T-helper 2 cell (primary cell): Measurements from ENCODE around the gene CORO7.

Source experiments
- DNase-seq, 5 experiments: peaks; one replicate each; pipeline versions ENCODE4 v3.0.0 to v3.0.0-alpha.2; 2012 to 2022
- total RNA-seq, 2 donors: gene quantifications; one replicate each; lab custom pipeline; 2026; lab: John Stamatoyannopoulos, UW

The CORO7 gene
- total RNA-seq = 105 to 251 reads per million in 2 donors

DNA sequence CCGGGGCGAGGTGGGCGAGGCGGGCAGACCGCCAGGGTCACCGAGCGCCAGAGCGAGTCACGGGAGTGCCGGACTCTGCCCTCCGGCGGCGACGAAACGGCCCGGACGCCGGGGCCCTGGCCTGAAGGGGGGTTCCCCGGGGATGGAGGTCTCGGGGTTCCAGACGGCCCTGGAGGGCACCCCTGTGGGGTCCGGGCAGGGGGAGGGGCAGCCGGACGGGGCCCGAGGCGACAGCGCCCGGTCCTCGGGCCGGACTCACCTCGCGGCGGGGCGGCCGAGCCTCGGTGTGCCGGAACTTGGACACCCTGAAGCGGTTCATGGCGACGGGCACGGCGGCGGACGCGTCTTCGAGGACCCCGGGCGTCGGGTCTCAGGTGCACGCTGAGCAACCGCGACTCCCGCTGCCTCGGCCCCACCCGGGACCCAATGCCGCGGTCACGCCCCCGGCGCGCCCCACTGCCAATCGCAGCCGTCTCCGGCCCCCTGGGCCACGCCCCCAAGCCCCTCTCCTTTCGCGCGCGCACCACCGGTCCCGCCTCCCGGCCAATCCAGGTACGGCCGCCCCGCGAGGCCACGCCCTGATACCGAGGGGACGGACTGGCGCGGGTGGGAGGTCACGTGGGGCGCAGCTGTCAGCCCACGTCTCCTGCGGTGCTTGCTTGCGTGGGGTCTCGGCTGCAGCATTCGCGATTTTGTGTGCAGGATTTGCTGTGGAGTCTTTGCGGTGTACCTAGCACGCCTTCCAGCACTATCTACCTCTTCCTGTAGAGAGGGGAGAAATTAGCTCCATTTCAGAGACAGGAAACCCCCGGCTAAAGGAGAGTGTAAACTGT is at the start of gene CORO7:
CORO7 (minus strand) TSS at position 397 of the 833 bp plus-strand sequence; CDS start at position 319, 78 bp downstream.
- peak; percentile 96 to 100 (median 99) for DNase-seq

DNA sequence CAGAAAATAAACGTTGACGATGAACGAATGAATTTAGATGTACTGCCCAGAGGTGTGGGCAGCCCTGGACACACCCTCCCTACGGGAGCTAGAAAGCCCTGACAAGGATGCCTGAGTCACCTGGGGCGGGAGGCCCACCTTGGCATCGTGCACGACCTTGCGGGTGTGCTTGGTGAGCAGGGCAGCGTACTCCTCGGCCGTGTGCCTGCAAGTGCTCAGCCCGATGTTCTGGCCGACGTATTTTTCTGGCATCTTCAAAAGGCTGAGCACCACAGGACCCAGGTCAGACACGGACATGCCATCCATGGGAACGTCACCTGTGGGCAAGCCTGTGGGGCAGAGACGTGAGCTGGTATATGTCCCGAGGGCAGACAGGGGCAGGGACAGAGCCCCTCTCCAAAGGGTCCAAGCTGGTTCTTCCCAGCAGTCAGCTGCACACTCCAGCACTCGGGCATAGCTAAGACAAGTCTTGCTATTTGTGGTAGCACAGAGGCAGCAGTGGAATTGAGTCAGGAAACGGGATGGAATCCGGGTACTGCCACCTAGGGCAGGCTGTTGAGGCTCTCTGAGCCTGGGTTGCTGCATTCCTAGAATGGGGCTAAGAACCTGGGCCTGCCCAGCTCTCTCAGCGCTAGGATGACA is 47.2 kb upstream of the CORO7 start:
- DNase-seq = no peak

GRCh38 chr16:4461250-4462085 is 45.1 kb upstream of the CORO7 start:
- DNase-seq = peak in 1 of 5 experiments; percentile 22

- DNase-seq = no peak
Observed at GRCh38 chr16:4460936-4461249, 44.5 kb upstream of the CORO7 start.

- DNase-seq = no peak
Observed at GRCh38 chr16:4455951-4456350, 39.6 kb upstream of the CORO7 start.

DNA sequence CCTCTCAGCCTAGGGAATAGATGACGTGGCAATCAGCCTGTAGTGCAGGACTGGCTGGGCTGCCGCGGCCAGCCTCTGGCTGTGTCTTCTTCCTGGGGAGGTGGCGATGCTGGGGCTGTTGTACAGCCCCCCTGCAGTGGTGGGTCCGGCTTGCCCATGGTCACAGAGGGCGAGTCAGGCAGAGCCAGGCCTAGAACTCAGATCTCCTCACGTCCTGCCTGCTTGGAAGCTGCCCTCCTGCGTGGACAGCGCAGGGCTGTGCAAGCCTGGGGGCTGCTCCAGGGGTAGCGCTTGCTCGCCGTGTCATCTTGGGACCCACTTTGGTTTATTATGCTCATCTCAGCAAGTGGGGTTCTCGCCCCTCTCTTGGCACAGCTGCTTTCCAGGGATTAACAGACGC is 38.7 kb upstream of the CORO7 start:
- DNase-seq = no peak

GRCh38 chr16:4454623-4455022 is 38.2 kb upstream of the CORO7 start:
- DNase-seq = no peak

- DNase-seq = no peak
Observed at GRCh38 chr16:4452674-4453073, 36.3 kb upstream of the CORO7 start.

- no peak for DNase-seq
Observed at GRCh38 chr16:4450931-4451519, 34.6 kb upstream of the CORO7 start.

DNA sequence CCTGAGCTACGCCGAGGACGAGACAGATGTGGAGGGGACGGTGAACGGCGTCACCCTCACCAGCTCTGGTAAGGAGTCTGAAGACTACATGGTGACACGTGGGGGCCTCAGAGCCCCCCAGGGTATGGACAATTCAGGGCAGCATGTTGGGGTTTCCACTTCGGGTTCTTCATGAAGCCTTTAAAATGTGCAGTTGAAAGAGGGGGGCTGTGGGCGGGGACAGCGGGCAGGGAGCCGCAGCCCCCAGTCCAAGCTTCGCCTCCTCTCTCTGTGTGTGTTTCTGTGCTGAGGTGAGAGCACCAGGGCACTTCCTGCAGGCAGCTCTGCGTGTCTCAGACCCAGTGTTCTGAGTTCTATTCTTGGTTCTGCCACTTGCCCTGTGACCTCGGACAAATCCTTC is 34.0 kb upstream of the CORO7 start:
- DNase-seq = no peak

DNA sequence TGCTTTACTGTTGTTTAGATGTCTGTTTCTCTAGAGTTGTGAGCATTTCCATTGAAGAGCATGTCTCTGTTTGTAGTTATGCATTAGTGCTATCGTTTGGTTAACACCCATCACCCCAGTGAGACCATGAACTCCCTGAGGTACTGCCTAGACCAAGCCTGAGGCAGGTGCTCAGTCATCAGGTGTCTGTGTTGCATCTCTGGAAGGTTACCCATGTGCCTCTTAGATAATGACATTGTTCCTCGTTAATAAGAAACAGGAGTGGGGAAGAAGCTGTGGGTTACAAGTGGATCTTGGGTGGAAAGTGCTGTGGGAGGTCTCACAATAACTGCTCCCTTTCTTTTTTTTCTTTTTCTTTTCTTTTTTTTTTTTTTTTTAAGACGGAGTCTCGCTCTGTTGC is 27.6 kb upstream of the CORO7 start:
- no peak for DNase-seq

DNA sequence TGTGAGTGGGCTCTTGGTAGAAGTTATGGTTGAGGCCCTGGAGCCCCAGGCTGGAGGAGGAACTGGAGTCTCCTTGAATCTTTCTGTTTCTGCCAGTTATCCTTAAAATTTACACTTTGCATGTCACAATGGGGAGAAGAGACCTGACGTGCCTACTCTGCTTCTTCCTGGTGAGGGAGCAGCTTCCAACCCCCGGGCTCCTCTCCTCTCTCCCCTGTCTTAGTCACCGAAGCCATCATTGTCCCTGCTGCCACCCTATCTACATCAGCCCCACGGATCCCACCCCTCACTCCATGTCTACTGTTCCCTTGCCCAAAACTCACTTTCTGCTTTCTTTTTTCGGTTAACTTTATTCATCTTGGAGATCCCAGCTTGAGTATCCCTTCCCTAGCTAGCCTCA is 26.9 kb upstream of the CORO7 start:
- no peak for DNase-seq

DNA sequence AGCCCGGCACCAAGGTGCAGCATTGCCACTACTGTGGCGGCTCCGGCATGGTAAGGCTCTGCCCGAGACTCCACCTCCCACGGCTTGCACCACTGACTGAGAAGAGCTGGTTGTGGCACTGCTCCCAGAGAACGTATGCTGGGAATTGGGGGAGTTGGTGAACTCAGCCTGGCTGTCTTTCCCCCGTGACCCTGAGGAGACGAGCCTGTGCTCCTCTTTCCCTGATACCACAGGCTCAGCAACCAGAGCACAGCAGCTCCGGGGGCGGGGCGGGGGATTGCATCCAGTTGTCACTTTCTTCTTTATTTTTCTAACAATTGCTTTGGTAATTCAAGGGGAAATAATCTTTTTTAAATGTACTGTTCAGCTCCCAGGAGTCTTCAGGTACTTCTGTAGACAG is 26.0 kb upstream of the CORO7 start:
- DNase-seq = no peak

DNA sequence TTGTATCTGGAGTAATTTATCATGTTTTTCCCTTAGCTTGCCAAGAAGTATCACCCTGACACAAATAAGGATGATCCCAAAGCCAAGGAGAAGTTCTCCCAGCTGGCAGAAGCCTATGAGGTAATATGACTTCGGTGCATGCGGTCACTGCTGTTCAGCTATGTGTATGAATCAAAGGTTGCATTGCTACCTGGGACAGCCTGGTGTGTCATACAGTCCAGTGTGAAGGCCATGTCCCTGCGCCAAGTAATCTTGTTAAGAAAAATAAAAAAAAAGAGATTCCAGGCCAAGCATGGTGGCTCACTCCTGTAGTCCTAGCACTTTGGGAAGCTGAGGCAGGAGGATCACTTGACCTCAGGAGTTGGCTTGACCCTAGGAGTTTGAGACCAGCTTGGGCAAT is 21.0 kb upstream of the CORO7 start:
- DNase-seq = no peak

DNA sequence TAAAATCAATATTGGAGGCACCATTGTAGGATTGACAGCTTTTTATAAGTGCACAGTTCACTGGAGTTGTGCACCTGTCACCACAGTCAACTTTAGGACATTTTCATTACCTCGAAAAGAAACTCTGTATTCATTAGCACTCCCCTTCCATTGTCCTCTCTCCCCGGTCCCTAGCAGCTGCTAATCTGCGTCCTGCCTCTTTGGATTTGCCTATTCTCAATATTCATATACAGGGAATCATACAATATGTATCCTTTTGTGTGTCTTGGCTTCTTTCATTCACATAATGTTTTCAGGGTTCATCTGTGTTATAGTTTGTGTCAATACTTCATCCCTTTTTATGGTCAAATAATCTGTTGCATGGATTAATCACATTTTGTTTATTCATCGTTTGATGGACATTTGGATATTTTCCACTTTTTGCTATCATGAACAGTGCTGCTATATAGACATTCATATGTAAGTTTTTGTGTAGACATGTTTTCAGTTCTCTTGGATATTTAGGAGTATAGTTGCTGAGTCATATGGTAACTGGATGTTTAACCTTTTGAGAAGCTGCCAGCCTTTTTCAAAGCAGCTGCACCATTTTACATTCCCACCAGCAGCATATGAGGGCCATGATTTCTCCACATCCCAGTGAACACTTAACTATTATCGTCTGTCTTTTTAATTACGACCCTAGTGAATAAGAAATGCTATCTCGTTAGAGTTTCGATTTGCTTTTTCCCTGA is 19.1 kb upstream of the CORO7 start:
- no peak for DNase-seq

DNA sequence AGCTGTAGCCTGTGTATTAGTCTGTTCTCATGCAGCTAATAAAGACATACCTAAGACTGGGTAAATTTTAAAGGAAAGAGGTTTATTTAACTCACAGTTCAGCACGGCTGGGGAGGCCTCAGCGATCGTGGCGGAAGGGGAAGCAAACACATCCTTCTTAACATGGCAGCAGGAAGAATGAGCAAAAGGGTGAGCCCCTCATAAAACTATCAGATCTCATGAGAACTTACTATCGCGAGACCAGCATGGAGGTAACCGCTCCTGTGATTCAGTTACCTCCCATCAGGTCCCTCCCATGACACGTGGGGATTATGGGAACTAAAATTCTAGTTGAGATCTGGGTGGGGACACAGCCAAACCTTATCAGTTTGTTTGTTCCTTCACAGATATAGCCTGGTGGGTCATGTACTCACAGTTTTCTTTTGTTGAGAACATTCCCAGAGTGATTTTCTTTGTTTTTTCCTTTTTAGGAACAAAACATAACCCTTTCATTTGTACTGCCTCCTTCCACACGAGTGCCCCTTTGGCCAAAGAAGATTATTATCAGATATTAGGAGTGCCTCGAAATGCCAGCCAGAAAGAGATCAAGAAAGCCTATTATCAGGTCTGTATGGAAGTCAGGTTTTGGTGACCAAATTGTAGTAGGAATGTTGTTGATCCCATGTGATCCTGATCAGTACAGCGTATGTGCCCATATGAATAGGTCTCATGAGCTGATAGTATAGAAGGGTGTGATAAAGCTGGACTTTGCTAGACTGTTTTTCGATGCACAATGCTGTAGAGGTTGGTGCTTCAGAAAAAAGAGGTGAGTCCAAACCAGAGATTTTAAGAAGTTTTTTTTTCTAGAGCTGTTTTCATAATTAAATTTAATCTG is 17.8 kb upstream of the CORO7 start:
- DNase-seq = no peak

DNA sequence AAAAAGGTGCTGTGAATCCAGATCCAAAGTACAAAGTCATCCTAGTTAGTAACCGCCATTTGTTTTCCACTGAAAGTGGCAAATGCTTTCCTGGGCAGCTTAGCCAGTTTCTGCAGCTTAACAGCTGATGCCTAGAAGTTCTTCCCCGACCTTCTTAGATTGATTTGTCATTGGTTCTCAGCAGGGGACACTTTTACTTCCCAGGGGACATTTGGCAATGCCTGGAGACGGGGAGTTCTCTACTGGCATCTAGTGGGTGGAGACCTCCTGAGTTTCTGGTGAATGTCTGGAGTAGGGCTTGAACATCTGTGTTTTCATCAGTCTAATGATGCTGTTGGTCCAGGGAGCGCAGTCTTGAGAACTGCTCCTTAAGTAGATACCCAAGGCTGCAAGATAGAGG is 16.8 kb upstream of the CORO7 start:
- no peak for DNase-seq

DNA sequence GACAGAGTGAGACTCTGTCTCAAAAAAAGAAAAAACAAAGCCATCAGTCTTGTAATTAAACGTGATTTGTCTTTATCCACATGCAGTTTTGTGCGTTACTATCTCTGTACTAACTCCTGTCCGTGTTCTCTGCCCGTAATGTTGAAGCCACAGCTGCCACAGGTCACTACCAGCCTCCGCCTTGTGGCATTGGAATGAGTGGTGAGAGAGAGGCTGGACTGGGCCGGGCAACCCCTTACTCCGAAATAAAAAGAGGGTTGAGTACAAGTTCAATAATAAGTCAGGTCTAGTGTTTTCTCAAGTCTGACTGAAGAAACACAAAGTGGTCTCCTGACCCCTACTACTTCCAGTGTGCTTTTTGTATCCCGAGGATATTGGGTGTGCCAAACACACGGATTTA is 14.6 kb upstream of the CORO7 start:
- no peak for DNase-seq

DNA sequence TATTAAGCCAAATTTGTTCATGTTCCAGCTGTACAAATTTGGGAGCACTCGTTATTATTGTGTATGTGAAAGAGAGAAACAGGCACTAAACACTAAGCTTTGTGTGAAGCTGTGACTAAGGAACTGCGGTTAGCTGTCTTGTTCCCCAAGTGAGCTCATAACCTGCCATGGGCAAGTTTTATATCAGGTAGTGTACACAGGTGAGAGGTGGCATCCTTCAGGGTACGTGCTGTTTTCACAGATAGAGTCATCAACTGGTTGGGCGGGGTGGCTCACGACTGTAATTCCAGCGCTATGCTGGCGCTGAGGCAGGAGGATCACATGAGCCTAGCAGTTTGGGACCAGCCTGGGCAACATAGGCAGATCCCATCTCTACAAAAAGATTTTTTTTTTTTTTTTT is 12.1 kb upstream of the CORO7 start:
- no peak for DNase-seq

DNA sequence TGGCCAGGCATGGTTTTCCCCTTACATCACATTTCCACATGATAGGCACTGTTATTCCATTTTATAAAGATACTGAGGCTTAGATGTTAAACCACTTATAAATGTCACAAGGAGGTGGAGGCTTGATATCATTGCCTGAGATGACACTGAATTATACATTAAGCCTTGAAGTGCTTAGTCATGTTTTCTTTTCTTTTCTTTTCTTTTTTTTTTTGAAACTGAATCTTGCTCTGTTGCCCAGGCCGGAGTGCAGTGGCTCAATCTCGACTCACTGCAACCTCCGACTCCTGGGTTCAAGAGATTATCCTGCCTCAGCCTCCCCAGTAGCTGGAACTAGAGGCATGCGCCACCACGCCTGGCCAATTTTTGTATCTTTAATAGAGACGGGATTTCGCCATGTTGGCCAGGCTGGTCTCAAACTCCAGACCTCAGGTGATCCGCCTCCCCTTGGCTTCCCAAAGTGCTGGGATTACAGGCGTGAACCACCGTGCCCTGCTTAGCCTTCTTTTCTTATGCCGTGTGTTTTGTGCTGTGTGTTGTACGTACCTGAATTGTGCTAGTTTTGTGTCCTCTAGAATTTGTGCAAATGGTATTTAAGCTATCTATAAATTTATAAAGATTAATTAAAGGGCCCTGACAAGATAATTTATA is 10.5 kb upstream of the CORO7 start:
- no peak for DNase-seq
